BE2C (cell line): Measurements from ENCODE around the gene ZNF593OS.

Experiments
- DNase-seq: peaks from one replicate; pipeline ENCODE4 v3.0.0-alpha.2; 2020
- H3K27me3 ChIP-seq: fragments of 250-450 bp; sonication (Bioruptor Pico); 2 replicates; pipeline ENCODE4 v1.5.1; 2020; ENCODE audit warnings: mild to moderate bottlenecking
- H3K36me3 ChIP-seq: fragments of 250-450 bp; sonication (Bioruptor Pico); 2 replicates; pipeline ENCODE4 v1.5.1; 2020; ENCODE audit warnings: mild to moderate bottlenecking
- H3K4me1 ChIP-seq: fragments of 250-450 bp; sonication (Bioruptor Pico); 2 replicates; pipeline ENCODE4 v1.5.1; 2020
- H3K4me3 ChIP-seq: 2 replicates; pipeline ENCODE4 v1.5.1; 2011; ENCODE audit warnings: low read depth, low read length
- H3K9me3 ChIP-seq: fragments of 250-450 bp; sonication (Bioruptor Pico); 2 replicates; pipeline ENCODE4 v1.5.1; 2020
- TF ChIP-seq, protein P1 (sequence below): IDR thresholded peaks from 2 replicates; pipeline ENCODE4 v1.5.1; 2012; ENCODE audit warnings: mild to moderate bottlenecking, low read depth, low read length

ZNF593OS gene

GRCh38 chr1:26197301-26197700, 25.7 kb upstream of the ZNF593OS start:
- Histone ChIP-seq H3K4me3 (no peak overlapping the region), H3K9me3 (no peaks in the 10 kb centered on the region), H3K4me1 (no peaks in the 10 kb centered on the region), H3K27me3 (no peaks in the 10 kb centered on the region), H3K36me3 (no peaks in the 10 kb centered on the region)
- no peak for DNase-seq
- TF ChIP-seq, protein P1, sequence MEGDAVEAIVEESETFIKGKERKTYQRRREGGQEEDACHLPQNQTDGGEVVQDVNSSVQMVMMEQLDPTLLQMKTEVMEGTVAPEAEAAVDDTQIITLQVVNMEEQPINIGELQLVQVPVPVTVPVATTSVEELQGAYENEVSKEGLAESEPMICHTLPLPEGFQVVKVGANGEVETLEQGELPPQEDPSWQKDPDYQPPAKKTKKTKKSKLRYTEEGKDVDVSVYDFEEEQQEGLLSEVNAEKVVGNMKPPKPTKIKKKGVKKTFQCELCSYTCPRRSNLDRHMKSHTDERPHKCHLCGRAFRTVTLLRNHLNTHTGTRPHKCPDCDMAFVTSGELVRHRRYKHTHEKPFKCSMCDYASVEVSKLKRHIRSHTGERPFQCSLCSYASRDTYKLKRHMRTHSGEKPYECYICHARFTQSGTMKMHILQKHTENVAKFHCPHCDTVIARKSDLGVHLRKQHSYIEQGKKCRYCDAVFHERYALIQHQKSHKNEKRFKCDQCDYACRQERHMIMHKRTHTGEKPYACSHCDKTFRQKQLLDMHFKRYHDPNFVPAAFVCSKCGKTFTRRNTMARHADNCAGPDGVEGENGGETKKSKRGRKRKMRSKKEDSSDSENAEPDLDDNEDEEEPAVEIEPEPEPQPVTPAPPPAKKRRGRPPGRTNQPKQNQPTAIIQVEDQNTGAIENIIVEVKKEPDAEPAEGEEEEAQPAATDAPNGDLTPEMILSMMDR = no peak

GRCh38 chr1:26195805-26196204, 24.2 kb upstream of the ZNF593OS start:
- no peak for DNase-seq
- TF ChIP-seq, protein P1 = no peak
- no peak overlapping the region for H3K4me3 ChIP-seq

GRCh38 chr1:26191739-26192138, 20.1 kb upstream of the ZNF593OS start:
- Histone ChIP-seq H3K27me3 (no peaks in the 10 kb centered on the region), H3K9me3 (no peaks in the 10 kb centered on the region), H3K4me3 (no peak overlapping the region), H3K36me3 (no peaks in the 10 kb centered on the region), H3K4me1 (no peaks in the 10 kb centered on the region)
- TF ChIP-seq, protein P1 = no peak
- DNase-seq = no peak

More at GRCh38 chr1:26195805-26196204, 24.2 kb upstream of the ZNF593OS start:
- Histone ChIP-seq H3K4me1 (no peaks in the 10 kb centered on the region), H3K9me3 (no peaks in the 10 kb centered on the region), H3K36me3 (no peaks in the 10 kb centered on the region), H3K27me3 (no peaks in the 10 kb centered on the region)

- no peaks in the 10 kb centered on the region for H3K9me3 ChIP-seq
- no peak within 1 kb of the TSS for H3K4me3 ChIP-seq
- peak; percentile 28 for DNase-seq
- TF ChIP-seq, protein P1 = peak; percentile 44
- H3K36me3 ChIP-seq = no peaks in the 10 kb centered on the region
- no peaks in the 10 kb centered on the region for H3K4me1 ChIP-seq
- no peaks in the 10 kb centered on the region for H3K27me3 ChIP-seq
Measured at GRCh38 chr1:26190373-26190987, 18.8 kb upstream of the ZNF593OS start, which contains the start of gene CATSPER4. CATSPER4 (plus strand) TSS chr1:26190602; CDS start chr1:26190628, 26 bp downstream.

- DNase-seq = no peak
- no peaks in the 10 kb centered on the region for H3K36me3 ChIP-seq
- no peaks in the 10 kb centered on the region for H3K4me1 ChIP-seq
- H3K9me3 ChIP-seq = no peaks in the 10 kb centered on the region
- no peak overlapping the region for H3K4me3 ChIP-seq
- TF ChIP-seq, protein P1 = 0 out of 2 replicates have a peak, but pooled peaks have one; percentile 14
- H3K27me3 ChIP-seq = no peaks in the 10 kb centered on the region
Measured at GRCh38 chr1:26189751-26190275, 18.2 kb upstream of the ZNF593OS start.

- Histone ChIP-seq H3K4me3 (no peak overlapping the region), H3K27me3 (no peaks in the 10 kb centered on the region)
- TF ChIP-seq, protein P1 = no peak
Measured at GRCh38 chr1:26189331-26189730, 17.7 kb upstream of the ZNF593OS start.

More at GRCh38 chr1:26189331-26189730, 17.7 kb upstream of the ZNF593OS start:
- Histone ChIP-seq H3K36me3 (no peaks in the 10 kb centered on the region), H3K4me1 (no peaks in the 10 kb centered on the region), H3K9me3 (no peaks in the 10 kb centered on the region)
- no peak for DNase-seq
